GM12873 (cell line): Measurements from ENCODE around the gene CASZ1.

ENCODE experiments used
- CTCF ChIP-seq: IDR thresholded peaks from 2 replicates; pipeline ENCODE4 v1.5.1; 2012; ENCODE audit warnings: low read depth, mild to moderate bottlenecking, moderate library complexity, low read length, control low read depth; ENCODE audit not compliant: insufficient read depth; ENCODE audit errors: missing control alignments

The CASZ1 gene

GRCh38 chr1:10693152-10693496, 103.3 kb downstream of the CASZ1 start:
- no peak for TF ChIP-seq CTCF

GRCh38 chr1:10692401-10693021, 103.9 kb downstream of the CASZ1 start:
- peak; percentile 80 for TF ChIP-seq CTCF

GRCh38 chr1:10691740-10692125, 104.7 kb downstream of the CASZ1 start:
- TF ChIP-seq CTCF: no peak

GRCh38 chr1:10691075-10691739, 105.2 kb downstream of the CASZ1 start:
- no peak for TF ChIP-seq CTCF

GRCh38 chr1:10690484-10690883, 106.0 kb downstream of the CASZ1 start:
- TF ChIP-seq CTCF: no peak

GRCh38 chr1:10688409-10688786, 108.0 kb downstream of the CASZ1 start:
- TF ChIP-seq CTCF: no peak

- TF ChIP-seq CTCF: no peak
Observed at GRCh38 chr1:10687782-10688408, 108.6 kb downstream of the CASZ1 start.
